ENCODE data around the gene ELFN1.

ELFN1 gene

DNA sequence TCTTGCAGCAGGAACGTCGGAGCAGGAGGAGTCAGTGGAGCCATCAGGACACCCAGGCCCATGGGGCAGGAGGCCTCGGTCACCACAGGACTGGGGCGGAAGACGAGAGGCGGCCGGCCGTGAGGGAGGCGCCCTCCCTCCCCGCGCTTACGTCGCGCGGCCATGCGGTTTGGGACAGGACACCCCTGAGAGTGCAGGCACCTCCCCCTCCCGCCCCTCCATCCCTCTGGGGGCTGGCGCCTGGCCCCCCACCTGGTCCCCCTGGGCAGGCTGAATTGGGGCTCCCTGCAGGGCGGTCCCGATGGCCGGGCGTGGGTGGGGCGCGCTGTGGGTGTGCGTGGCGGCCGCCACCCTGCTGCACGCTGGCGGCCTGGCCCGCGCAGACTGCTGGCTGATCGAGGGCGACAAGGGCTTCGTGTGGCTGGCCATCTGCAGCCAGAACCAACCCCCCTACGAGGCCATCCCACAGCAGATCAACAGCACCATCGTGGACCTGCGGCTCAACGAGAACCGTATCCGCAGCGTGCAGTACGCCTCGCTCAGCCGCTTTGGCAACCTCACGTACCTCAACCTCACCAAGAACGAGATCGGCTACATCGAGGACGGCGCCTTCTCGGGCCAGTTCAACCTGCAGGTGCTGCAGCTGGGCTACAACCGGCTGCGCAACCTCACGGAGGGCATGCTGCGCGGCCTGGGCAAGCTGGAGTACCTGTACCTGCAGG is 74.4 kb downstream of the ELFN1 start:
- Histone ChIP-seq H3K23ac (ENCODE audit: low read length) (no peak overlapping the region), H2BK120ac (ENCODE audit: low read depth, low read length) (no peak overlapping the region), H3K79me1 (ENCODE audit: low read length) (no peaks in the 10 kb centered on the region), H3K4ac (ENCODE audit: low read depth, low read length) (no peak overlapping the region), H3K4me1 (ENCODE audit: control insufficient read depth, low read depth, low read length) (no peaks in the 10 kb centered on the region), H3K27ac (ENCODE audit: low read depth, low read length) (no peak overlapping the region), H3K36me3 (ENCODE audit: control insufficient read depth, insufficient read depth, low read length) (no peaks in the 10 kb centered on the region), H3K4me3 (ENCODE audit: low read length) (no peak overlapping the region), H4K5ac (ENCODE audit: low read length) (no peak overlapping the region), H3K56ac (ENCODE audit: low read length) (no peak overlapping the region), H3K27me3 (ENCODE audit: insufficient read depth, low read length, poor library complexity) (no peaks in the 10 kb centered on the region), H3K79me2 (ENCODE audit: control insufficient read depth, insufficient read depth, low read length) (no peaks in the 10 kb centered on the region), H3K18ac (ENCODE audit: low read length) (no peak overlapping the region), H2AK5ac (ENCODE audit: low read length) (no peak overlapping the region), H3K9ac (ENCODE audit: low read length) (no peak overlapping the region), H3K4me2 (ENCODE audit: low read length) (no peak overlapping the region), H4K8ac (ENCODE audit: low read depth, low read length) (no peak overlapping the region), H2BK15ac (replicated peaks; ENCODE audit: low read depth) (no peak overlapping the region), H2BK5ac (ENCODE audit: low read length) (no peak overlapping the region)
- no peak for DNase-seq
- no CpG with 5 or more reads among the region's 56 CpGs for WGBS (ENCODE audit: extremely low coverage, insufficient coverage, low lambda C conversion rate)

DNA sequence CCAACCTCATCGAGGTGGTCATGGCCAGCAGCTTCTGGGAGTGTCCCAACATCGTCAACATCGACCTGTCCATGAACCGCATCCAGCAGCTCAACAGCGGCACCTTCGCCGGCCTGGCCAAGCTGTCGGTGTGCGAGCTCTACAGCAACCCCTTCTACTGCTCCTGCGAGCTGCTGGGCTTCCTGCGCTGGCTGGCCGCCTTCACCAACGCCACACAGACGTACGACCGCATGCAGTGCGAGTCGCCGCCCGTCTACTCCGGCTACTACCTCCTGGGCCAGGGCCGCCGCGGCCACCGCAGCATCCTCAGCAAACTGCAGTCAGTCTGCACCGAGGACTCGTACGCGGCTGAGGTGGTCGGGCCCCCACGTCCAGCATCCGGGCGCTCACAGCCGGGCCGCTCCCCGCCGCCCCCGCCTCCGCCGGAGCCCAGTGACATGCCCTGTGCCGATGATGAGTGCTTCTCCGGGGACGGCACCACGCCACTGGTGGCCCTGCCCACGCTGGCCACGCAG is 75.0 kb downstream of the ELFN1 start:
- no peak overlapping the region for H4K8ac ChIP-seq (ENCODE audit: low read depth, low read length)
- H3K27ac ChIP-seq (ENCODE audit: low read depth, low read length): no peak overlapping the region
- no CpG with 5 or more reads among the region's 46 CpGs for WGBS (ENCODE audit: extremely low coverage, insufficient coverage, low lambda C conversion rate)
- H3K56ac ChIP-seq (ENCODE audit: low read length): no peak overlapping the region
- no peaks in the 10 kb centered on the region for H3K36me3 ChIP-seq (ENCODE audit: control insufficient read depth, insufficient read depth, low read length)
- no peak for DNase-seq
- H2BK5ac ChIP-seq (ENCODE audit: low read length): no peak overlapping the region
- H2AK5ac ChIP-seq (ENCODE audit: low read length): no peak overlapping the region
- no peaks in the 10 kb centered on the region for H3K79me1 ChIP-seq (ENCODE audit: low read length)
- no peak overlapping the region for H2BK120ac ChIP-seq (ENCODE audit: low read depth, low read length)
- H2BK15ac ChIP-seq (replicated peaks; ENCODE audit: low read depth): no peak overlapping the region
- no peak overlapping the region for H3K4ac ChIP-seq (ENCODE audit: low read depth, low read length)
- no peak overlapping the region for H3K9ac ChIP-seq (ENCODE audit: low read length)
- H3K27me3 ChIP-seq (ENCODE audit: insufficient read depth, low read length, poor library complexity): no peaks in the 10 kb centered on the region
- no peak overlapping the region for H4K5ac ChIP-seq (ENCODE audit: low read length)
- no peak overlapping the region for H3K4me3 ChIP-seq (ENCODE audit: low read length)
- H3K18ac ChIP-seq (ENCODE audit: low read length): no peak overlapping the region
- no peaks in the 10 kb centered on the region for H3K79me2 ChIP-seq (ENCODE audit: control insufficient read depth, insufficient read depth, low read length)
- H3K23ac ChIP-seq (ENCODE audit: low read length): no peak overlapping the region
- no peaks in the 10 kb centered on the region for H3K4me1 ChIP-seq (ENCODE audit: control insufficient read depth, low read depth, low read length)
- H3K4me2 ChIP-seq (ENCODE audit: low read length): no peak overlapping the region

DNA sequence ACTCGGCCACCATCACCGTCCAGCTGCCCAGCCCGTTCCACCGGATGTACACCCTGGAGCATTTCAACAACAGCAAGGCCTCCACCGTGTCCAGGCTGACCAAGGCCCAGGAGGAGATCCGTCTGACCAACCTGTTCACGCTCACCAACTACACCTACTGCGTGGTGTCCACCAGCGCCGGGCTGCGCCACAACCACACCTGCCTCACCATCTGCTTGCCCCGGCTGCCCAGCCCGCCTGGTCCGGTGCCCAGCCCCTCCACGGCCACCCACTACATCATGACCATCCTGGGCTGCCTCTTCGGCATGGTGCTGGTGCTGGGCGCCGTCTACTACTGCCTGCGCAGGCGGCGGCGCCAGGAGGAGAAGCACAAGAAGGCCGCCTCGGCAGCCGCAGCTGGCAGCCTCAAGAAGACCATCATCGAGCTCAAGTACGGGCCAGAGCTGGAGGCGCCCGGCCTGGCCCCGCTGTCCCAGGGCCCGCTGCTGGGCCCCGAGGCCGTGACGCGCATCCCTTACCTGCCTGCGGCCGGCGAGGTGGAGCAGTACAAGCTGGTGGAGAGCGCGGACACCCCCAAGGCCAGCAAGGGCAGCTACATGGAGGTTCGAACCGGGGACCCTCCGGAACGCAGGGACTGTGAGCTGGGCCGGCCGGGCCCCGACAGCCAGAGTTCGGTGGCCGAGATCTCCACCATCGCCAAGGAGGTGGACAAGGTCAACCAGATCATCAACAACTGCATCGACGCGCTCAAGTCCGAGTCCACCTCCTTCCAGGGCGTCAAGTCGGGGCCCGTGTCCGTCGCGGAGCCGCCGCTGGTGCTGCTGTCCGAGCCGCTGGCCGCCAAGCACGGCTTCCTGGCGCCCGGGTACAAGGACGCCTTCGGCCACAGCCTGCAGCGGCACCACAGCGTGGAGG is 75.8 kb downstream of the ELFN1 start:
- H2BK15ac ChIP-seq (replicated peaks; ENCODE audit: low read depth): no peak overlapping the region
- no peak overlapping the region for H3K18ac ChIP-seq (ENCODE audit: low read length)
- no peak overlapping the region for H3K4me2 ChIP-seq (ENCODE audit: low read length)
- H3K27ac ChIP-seq (ENCODE audit: low read depth, low read length): no peak overlapping the region
- H4K8ac ChIP-seq (ENCODE audit: low read depth, low read length): no peak overlapping the region
- no peaks in the 10 kb centered on the region for H3K36me3 ChIP-seq (ENCODE audit: control insufficient read depth, insufficient read depth, low read length)
- no peak overlapping the region for H2BK120ac ChIP-seq (ENCODE audit: low read depth, low read length)
- no peak overlapping the region for H2AK5ac ChIP-seq (ENCODE audit: low read length)
- H3K4me1 ChIP-seq (ENCODE audit: control insufficient read depth, low read depth, low read length): no peaks in the 10 kb centered on the region
- no peak overlapping the region for H3K56ac ChIP-seq (ENCODE audit: low read length)
- no peak overlapping the region for H4K5ac ChIP-seq (ENCODE audit: low read length)
- no peaks in the 10 kb centered on the region for H3K79me1 ChIP-seq (ENCODE audit: low read length)
- H3K4me3 ChIP-seq (ENCODE audit: low read length): no peak overlapping the region
- no peak overlapping the region for H3K4ac ChIP-seq (ENCODE audit: low read depth, low read length)
- no peaks in the 10 kb centered on the region for H3K27me3 ChIP-seq (ENCODE audit: insufficient read depth, low read length, poor library complexity)
- no peak for DNase-seq
- H3K9ac ChIP-seq (ENCODE audit: low read length): no peak overlapping the region
- no peak overlapping the region for H3K23ac ChIP-seq (ENCODE audit: low read length)
- H2BK5ac ChIP-seq (ENCODE audit: low read length): no peak overlapping the region
- no peaks in the 10 kb centered on the region for H3K79me2 ChIP-seq (ENCODE audit: control insufficient read depth, insufficient read depth, low read length)
- no CpG with 5 or more reads among the region's 72 CpGs for WGBS (ENCODE audit: extremely low coverage, insufficient coverage, low lambda C conversion rate)

DNA sequence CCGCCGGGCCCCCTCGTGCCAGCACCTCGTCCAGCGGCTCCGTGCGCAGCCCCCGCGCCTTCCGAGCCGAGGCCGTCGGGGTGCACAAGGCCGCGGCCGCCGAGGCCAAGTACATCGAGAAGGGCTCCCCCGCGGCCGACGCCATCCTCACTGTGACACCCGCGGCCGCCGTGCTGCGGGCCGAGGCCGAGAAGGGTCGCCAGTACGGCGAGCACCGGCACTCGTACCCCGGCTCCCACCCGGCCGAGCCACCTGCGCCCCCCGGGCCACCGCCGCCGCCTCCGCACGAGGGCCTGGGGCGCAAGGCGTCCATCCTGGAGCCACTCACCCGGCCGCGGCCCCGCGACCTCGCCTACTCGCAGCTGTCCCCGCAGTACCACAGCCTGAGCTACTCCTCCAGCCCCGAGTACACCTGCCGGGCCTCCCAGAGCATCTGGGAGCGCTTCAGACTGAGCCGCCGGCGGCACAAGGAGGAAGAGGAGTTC is 76.5 kb downstream of the ELFN1 start:
- Histone ChIP-seq H2BK15ac (replicated peaks; ENCODE audit: low read depth) (no peak overlapping the region), H2BK5ac (ENCODE audit: low read length) (no peak overlapping the region)
- WGBS (ENCODE audit: extremely low coverage, insufficient coverage, low lambda C conversion rate): no CpG with 5 or more reads among the region's 60 CpGs

DNA sequence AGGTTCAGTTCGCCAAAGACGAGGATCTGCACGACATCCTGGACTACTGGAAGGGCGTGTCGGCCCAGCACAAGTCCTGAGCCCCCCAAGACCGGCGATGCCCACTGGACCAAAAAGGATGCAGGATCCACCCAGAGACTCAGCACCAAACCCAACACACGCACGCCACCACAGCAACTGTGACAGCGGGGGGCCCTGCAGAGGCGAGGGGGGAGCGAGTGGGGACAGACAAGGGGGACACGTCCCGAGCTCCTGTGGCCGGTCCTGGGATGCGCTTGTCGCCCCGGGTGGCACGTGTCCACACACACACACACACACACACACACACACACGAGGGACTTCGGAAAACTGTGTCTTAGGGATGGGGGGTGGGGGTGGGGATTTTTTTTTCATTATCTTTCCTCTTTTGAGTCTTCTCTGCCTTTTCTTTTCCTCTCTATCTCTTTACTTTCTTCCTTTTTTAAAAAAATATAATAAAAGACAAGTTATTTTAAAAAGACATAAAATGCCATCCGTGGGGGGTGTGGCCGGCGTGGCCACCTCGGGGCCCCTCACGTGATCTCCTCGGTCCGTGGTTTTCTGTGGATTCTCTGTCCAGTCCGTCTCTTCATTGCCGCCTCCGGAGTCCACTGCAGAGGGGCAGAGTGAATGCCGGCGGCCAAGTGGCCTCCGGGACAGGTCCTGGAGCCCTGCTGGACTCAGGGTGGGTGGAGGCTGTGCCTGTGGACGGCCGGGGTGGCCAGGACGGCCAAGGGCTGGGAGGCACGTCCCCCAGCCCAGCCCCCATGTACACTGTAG is 77.1 kb downstream of the ELFN1 start:
- H3K18ac ChIP-seq (ENCODE audit: low read length): no peak overlapping the region
- no peak overlapping the region for H2BK15ac ChIP-seq (replicated peaks; ENCODE audit: low read depth)
- H3K4me2 ChIP-seq (ENCODE audit: low read length): no peak overlapping the region
- no peak for DNase-seq
- H4K8ac ChIP-seq (ENCODE audit: low read depth, low read length): no peak overlapping the region
- H3K9ac ChIP-seq (ENCODE audit: low read length): no peak overlapping the region
- WGBS (ENCODE audit: extremely low coverage, insufficient coverage, low lambda C conversion rate): no CpG with 5 or more reads among the region's 38 CpGs
- no peak overlapping the region for H4K5ac ChIP-seq (ENCODE audit: low read length)
- H3K56ac ChIP-seq (ENCODE audit: low read length): no peak overlapping the region
- H3K23ac ChIP-seq (ENCODE audit: low read length): no peak overlapping the region
- no peak overlapping the region for H2AK5ac ChIP-seq (ENCODE audit: low read length)
- no peaks in the 10 kb centered on the region for H3K79me1 ChIP-seq (ENCODE audit: low read length)
- H3K79me2 ChIP-seq (ENCODE audit: control insufficient read depth, insufficient read depth, low read length): no peaks in the 10 kb centered on the region
- H3K4me3 ChIP-seq (ENCODE audit: low read length): no peak overlapping the region
- H2BK5ac ChIP-seq (ENCODE audit: low read length): no peak overlapping the region
- H3K27me3 ChIP-seq (ENCODE audit: insufficient read depth, low read length, poor library complexity): no peaks in the 10 kb centered on the region
- no peak overlapping the region for H3K27ac ChIP-seq (ENCODE audit: low read depth, low read length)
- no peaks in the 10 kb centered on the region for H3K4me1 ChIP-seq (ENCODE audit: control insufficient read depth, low read depth, low read length)
- no peaks in the 10 kb centered on the region for H3K36me3 ChIP-seq (ENCODE audit: control insufficient read depth, insufficient read depth, low read length)
- H2BK120ac ChIP-seq (ENCODE audit: low read depth, low read length): no peak overlapping the region
- no peak overlapping the region for H3K4ac ChIP-seq (ENCODE audit: low read depth, low read length)

More for the DNA sequence above, 76.5 kb downstream of the ELFN1 start:
- no peak for DNase-seq
- Histone ChIP-seq H3K27me3 (ENCODE audit: insufficient read depth, low read length, poor library complexity) (no peaks in the 10 kb centered on the region), H3K9ac (ENCODE audit: low read length) (no peak overlapping the region), H3K36me3 (ENCODE audit: control insufficient read depth, insufficient read depth, low read length) (no peaks in the 10 kb centered on the region), H3K23ac (ENCODE audit: low read length) (no peak overlapping the region), H3K79me2 (ENCODE audit: control insufficient read depth, insufficient read depth, low read length) (no peaks in the 10 kb centered on the region), H4K8ac (ENCODE audit: low read depth, low read length) (no peak overlapping the region), H3K18ac (ENCODE audit: low read length) (no peak overlapping the region), H3K4me1 (ENCODE audit: control insufficient read depth, low read depth, low read length) (no peaks in the 10 kb centered on the region), H4K5ac (ENCODE audit: low read length) (no peak overlapping the region), H3K4me3 (ENCODE audit: low read length) (no peak overlapping the region), H2BK120ac (ENCODE audit: low read depth, low read length) (no peak overlapping the region), H3K79me1 (ENCODE audit: low read length) (no peaks in the 10 kb centered on the region), H3K27ac (ENCODE audit: low read depth, low read length) (no peak overlapping the region), H3K56ac (ENCODE audit: low read length) (no peak overlapping the region), H3K4me2 (ENCODE audit: low read length) (no peak overlapping the region), H2AK5ac (ENCODE audit: low read length) (no peak overlapping the region), H3K4ac (ENCODE audit: low read depth, low read length) (no peak overlapping the region)

Data from mesendoderm (in vitro differentiated cells).